T47D (cell line): ENCODE data around the gene ZNF35.

Source experiments
- DNase-seq, 2 experiments: peaks; one replicate each; pipeline versions ENCODE4 v3.0.0 to v3.0.0-alpha.2; 2011 to 2012; ENCODE audit warnings: low read depth in 1 of 2, low spot score in 1 of 2
- JUND ChIP-seq: IDR thresholded peaks from 2 replicates; pipeline ENCODE4 v1.6.1; 2012; ENCODE audit warnings: low read depth
- in situ Hi-C: cut with HindIII; loops from 2 replicates; pipeline ENCODE4 v1.10.0; 2016; ENCODE audit warnings: low sequenced_read_pairs, low pct_unique_long_range_greater_than_20kb

Gene ZNF35

GRCh38 chr3:44648564-44649229, at the start of gene ZNF35:
TSS of gene ZNF35 (plus strand) at chr3:44648732. CDS start at chr3:44651068, 2,336 bp downstream.
- DNase-seq: peak; percentile 88 to 96
- in situ Hi-C loops: no loop called here
- TF ChIP-seq JUND: no peak

DNA sequence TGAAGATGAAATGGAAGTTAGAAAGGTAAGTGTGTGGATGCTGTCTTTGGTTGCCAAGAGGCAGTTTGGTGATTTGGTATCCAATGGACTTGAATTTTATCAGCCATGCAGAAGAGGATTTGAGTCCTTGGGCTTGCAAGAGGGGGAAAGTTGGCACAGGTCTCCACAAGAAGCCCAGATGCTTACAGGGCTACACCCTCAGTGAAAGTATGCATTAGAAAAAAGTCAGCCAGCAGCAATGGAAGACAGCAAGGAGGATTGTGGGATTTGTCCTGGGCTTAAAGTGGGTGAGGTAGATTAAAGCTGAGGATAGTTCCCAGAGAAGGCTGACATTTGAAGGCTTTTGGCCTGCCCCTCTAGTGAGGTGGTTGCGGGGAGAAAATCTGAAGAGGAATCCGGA, 46.8 kb upstream of the ZNF35 start:
- DNase-seq: no peak
- in situ Hi-C loops: no loop called here
- no peak for TF ChIP-seq JUND

- in situ Hi-C loops: no loop called here
- DNase-seq: no peak
Observed at GRCh38 chr3:44612678-44613077, 35.9 kb upstream of the ZNF35 start.

DNA sequence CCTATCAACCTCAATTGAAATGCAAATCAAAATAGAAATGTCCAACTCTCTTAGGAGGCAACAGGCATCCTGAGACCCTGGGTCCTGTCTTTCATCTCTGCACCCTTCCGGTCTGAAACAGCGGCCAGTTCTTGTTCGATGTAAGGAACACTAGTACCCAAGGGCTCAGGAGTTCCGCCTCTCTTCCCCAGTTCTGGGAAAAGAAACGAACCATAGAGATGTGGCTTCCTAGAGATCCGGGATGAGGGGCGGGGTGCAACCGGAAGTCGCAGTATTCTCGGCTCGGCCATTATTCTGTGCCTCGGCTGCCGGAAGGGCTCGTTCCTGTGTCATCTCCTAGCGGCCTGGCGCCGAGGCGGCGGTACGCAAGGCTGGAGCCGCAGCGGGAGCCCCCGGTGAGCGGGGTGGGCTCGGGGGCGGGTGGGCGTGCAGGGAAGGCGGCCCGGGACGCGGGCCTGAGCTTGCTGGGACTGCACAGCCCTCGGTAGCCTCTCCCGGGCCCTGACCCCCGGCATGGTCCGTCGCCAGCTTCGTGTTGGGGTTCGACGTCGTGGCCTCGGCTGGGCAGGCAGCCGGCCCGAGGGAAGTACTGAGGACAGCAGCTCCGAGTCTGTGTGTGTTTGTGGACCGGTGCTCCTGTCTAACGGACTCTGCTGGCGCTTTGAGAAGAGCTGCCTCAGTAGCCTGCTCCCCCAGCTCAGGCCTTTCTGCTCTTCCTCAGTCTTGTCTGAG, 23.6 kb upstream of the ZNF35 start, which contains the start of gene ZNF197:
TSS of gene ZNF197 (plus strand) at position 288 of the 732 bp plus-strand sequence. CDS start 4,119 bp downstream, outside the sequence.
- no peak for TF ChIP-seq JUND
- DNase-seq: peak; percentile 62 to 92
- in situ Hi-C loops: no loop called here

More at GRCh38 chr3:44612678-44613077, 35.9 kb upstream of the ZNF35 start:
- no peak for TF ChIP-seq JUND

DNA sequence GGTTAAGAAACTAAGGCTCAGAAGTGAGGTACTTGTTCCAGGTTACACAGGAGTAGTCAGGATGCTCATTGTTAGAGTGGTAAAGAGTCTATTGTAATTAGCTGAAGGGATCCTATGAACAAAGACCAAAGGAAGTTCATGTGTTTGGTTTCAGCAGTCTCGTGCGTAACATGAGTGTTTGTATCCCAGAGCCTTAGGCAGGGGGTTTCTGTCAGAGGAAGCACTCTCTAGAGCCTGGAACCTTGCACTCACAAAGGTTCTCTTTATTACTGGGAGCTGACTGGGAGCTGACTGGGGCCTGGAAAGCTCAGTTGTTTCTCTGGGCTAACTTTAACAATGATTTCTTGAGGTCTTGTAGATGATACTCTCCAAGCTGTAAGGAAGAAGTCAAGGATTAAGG, 19.8 kb upstream of the ZNF35 start:
- DNase-seq: no peak
- no peak for TF ChIP-seq JUND
- in situ Hi-C loops: no loop called here

DNA sequence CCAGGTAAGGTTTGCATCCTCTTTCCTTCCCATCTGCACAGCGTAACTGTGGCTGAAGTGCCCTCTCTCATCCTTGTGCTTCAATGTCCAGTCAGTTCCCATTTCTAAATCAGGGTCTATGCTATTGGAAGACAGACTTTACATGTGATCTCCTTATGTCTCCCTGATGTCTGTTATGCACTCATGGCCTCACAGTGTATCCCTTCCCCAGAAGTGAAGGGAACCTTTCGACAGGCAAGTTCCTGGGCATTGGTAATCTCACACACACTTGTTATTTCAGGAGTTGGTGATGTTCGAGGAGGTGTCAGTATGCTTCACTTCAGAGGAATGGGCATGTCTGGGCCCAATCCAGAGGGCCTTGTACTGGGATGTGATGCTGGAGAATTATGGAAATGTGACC, 16.3 kb upstream of the ZNF35 start:
- DNase-seq: no peak
- in situ Hi-C loops: no loop called here

GRCh38 chr3:44642337-44642736, 6.2 kb upstream of the ZNF35 start:
- in situ Hi-C loops: no loop called here
- no peak for TF ChIP-seq JUND
- no peak for DNase-seq

More for the DNA sequence above, 16.3 kb upstream of the ZNF35 start:
- no peak for TF ChIP-seq JUND

- DNase-seq: no peak
- in situ Hi-C loops: no loop called here
- TF ChIP-seq JUND: no peak
Observed at GRCh38 chr3:44643024-44643423, 5.5 kb upstream of the ZNF35 start.

DNA sequence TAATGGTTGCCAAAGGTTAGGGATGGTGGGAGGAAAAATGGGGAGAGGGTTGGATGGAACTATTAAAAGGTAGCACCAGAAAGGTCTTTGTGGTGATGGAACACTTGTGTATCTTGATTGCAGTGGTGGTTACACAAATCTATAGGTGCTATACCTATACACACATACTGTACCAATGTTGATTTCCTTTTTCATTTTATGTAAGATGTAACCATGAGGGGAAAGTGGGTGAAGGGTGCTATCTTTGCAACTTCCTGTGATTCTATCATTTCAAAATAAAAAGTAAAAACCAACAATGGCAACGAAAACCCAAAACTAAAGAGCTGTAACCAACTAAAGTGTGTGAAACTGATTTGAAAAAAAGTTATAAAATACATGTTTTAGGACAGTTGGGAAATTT, 761 bp upstream of the ZNF35 start:
- in situ Hi-C loops: no loop called here
- no peak for TF ChIP-seq JUND
- DNase-seq: no peak

DNA sequence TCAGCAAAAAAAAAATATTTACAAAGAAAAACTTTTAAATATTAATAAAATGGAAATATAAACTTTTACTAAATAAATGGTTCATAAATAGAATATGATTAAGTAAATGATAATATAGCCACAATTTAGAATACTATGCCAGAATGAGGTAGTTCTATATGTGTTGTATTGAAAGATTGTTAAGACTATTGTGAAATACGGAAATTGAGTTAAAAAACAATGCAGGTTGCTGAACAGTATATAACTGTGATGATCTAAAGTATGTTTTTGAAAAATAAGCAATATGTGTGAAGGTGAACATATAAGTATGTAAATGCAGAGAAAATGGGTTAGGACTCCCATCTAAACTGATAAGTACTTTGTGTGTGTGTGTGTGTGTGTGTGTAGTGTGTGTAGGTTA, 1.2 kb downstream of the ZNF35 start:
- in situ Hi-C loops: no loop called here
- TF ChIP-seq JUND: no peak
- no peak for DNase-seq

GRCh38 chr3:44654039-44654438, 5.5 kb downstream of the ZNF35 start:
- no peak for DNase-seq
- no peak for TF ChIP-seq JUND
- in situ Hi-C loops: no loop called here

- TF ChIP-seq JUND: no peak
- DNase-seq: no peak
- in situ Hi-C loops: no loop called here
Observed at GRCh38 chr3:44659015-44659414, 10.5 kb downstream of the ZNF35 start.

GRCh38 chr3:44659434-44659833, 10.9 kb downstream of the ZNF35 start:
- in situ Hi-C loops: no loop called here

More at GRCh38 chr3:44659434-44659833, 10.9 kb downstream of the ZNF35 start:
- DNase-seq: no peak
- no peak for TF ChIP-seq JUND
